SK-N-SH treated with all-trans-retinoic acid at 6 μM for 48 hours (cell line): ENCODE measurements around the gene PDSS2.

Experiments used
- ATAC-seq: fragments of 200-7000 bp; cut with Tn5 transposase; 3 replicates; pipeline ENCODE4 v1.9.1; 2020; ENCODE audit warnings: mild to moderate bottlenecking, moderate library complexity
- ARNTL ChIP-seq: fragments of 450-650 bp; formaldehyde crosslinking; IDR thresholded peaks from 2 replicates; pipeline ENCODE4 v1.5.0; 2020; ENCODE audit warnings: low read depth, mild to moderate bottlenecking, moderate library complexity, borderline replicate concordance
- BACH2 ChIP-seq: fragments of 250-450 bp; sonication (Bioruptor Pico); IDR thresholded peaks from 2 replicates; pipeline ENCODE4 v1.9.0; 2021; ENCODE audit warnings: mild to moderate bottlenecking, borderline replicate concordance
- CREB5 ChIP-seq: fragments of 250-450 bp; sonication (Bioruptor Pico); IDR thresholded peaks from 2 replicates; pipeline ENCODE4 v1.5.1; 2020; ENCODE audit warnings: low read depth, mild to moderate bottlenecking, moderate library complexity
- CSRNP3 ChIP-seq: fragments of 250-450 bp; sonication (Bioruptor Pico); IDR thresholded peaks from 2 replicates; pipeline ENCODE4 v1.5.1; 2021; ENCODE audit warnings: mild to moderate bottlenecking, moderate library complexity
- GLIS3 ChIP-seq: fragments of 250-450 bp; sonication (Bioruptor Pico); IDR thresholded peaks from 2 replicates; pipeline ENCODE4 v1.5.0; 2020; ENCODE audit warnings: mild to moderate bottlenecking, moderate library complexity
- ISL1 ChIP-seq: fragments of 250-450 bp; sonication (Bioruptor Pico); IDR thresholded peaks from 2 replicates; pipeline ENCODE4 v2.1.2; 2022; ENCODE audit warnings: mild to moderate bottlenecking, moderate library complexity
- OSR1 ChIP-seq: fragments of 250-450 bp; sonication (Bioruptor Pico); IDR thresholded peaks from 2 replicates; pipeline ENCODE4 v1.8.0; 2022; ENCODE audit warnings: moderate library complexity, mild to moderate bottlenecking, inconsistent platforms
- PATZ1 ChIP-seq: fragments of 250-450 bp; sonication (Bioruptor Pico); IDR thresholded peaks from 2 replicates; pipeline ENCODE4 v1.8.0; 2020; ENCODE audit warnings: mild to moderate bottlenecking, moderate library complexity, borderline replicate concordance
- POU6F1 ChIP-seq: fragments of 250-450 bp; sonication (Bioruptor Pico); IDR thresholded peaks from 2 replicates; pipeline ENCODE4 v1.8.0; 2021; ENCODE audit warnings: low read depth, mild to moderate bottlenecking, moderate library complexity, borderline replicate concordance
- PPARA ChIP-seq: fragments of 250-450 bp; sonication (Bioruptor Pico); IDR thresholded peaks from 2 replicates; pipeline ENCODE4 v1.5.0; 2020; ENCODE audit warnings: mild to moderate bottlenecking, borderline replicate concordance
- RARB ChIP-seq: fragments of 250-450 bp; sonication (Bioruptor Pico); IDR thresholded peaks from 2 replicates; pipeline ENCODE4 v1.8.0; 2021; ENCODE audit warnings: mild to moderate bottlenecking, moderate library complexity
- SNAI2 ChIP-seq: fragments of 250-450 bp; sonication (Bioruptor Pico); IDR thresholded peaks from 2 replicates; pipeline ENCODE4 v1.5.0; 2020; ENCODE audit warnings: mild to moderate bottlenecking, moderate library complexity
- TCF4 ChIP-seq: fragments of 250-450 bp; sonication (Bioruptor Pico); IDR thresholded peaks from 2 replicates; pipeline ENCODE4 v1.8.0; 2021; ENCODE audit warnings: mild to moderate bottlenecking, moderate library complexity, borderline replicate concordance
- TOX ChIP-seq: fragments of 250-450 bp; sonication (Bioruptor Pico); IDR thresholded peaks from 2 replicates; pipeline ENCODE4 v1.8.0; 2021; ENCODE audit warnings: mild to moderate bottlenecking, moderate library complexity, borderline replicate concordance
- TSHZ2 ChIP-seq: fragments of 250-450 bp; sonication (Bioruptor Pico); IDR thresholded peaks from 2 replicates; pipeline ENCODE4 v1.5.0; 2020; ENCODE audit warnings: mild to moderate bottlenecking, moderate library complexity
- ZC3H10 ChIP-seq: fragments of 250-450 bp; sonication (Bioruptor Pico); IDR thresholded peaks from 2 replicates; pipeline ENCODE4 v1.5.1; 2021; ENCODE audit warnings: mild to moderate bottlenecking, moderate library complexity
- ZFP3 ChIP-seq: fragments of 250-450 bp; sonication (Bioruptor Pico); IDR thresholded peaks from 2 replicates; pipeline ENCODE4 v1.5.0; 2020; ENCODE audit warnings: mild to moderate bottlenecking, moderate library complexity
- ZFP30 ChIP-seq: fragments of 450-650 bp; formaldehyde crosslinking; IDR thresholded peaks from 2 replicates; pipeline ENCODE4 v1.5.0; 2022; ENCODE audit warnings: mild to moderate bottlenecking, moderate library complexity
- ZNF565 ChIP-seq: fragments of 450-650 bp; formaldehyde crosslinking; conservative IDR thresholded peaks from 2 replicates; pipeline ENCODE4 v1.5.0; 2020; ENCODE audit warnings: low read depth, mild to moderate bottlenecking, moderate library complexity
- ZNF70 ChIP-seq: fragments of 450-650 bp; formaldehyde crosslinking; IDR thresholded peaks from 2 replicates; pipeline ENCODE4 v1.5.0; 2020; ENCODE audit warnings: mild to moderate bottlenecking, moderate library complexity
- ZNF8 ChIP-seq: fragments of 450-650 bp; formaldehyde crosslinking; IDR thresholded peaks from 2 replicates; pipeline ENCODE4 v1.5.0; 2020; ENCODE audit warnings: mild to moderate bottlenecking, moderate library complexity

The PDSS2 gene

GRCh38 chr6:107329063-107329860, 130.1 kb downstream of the PDSS2 start:
- ATAC-seq: no peak
- TF ChIP-seq ZFP30 (CRISPR knock-in tag) (no peak), TSHZ2 (CRISPR knock-in tag) (no peak), OSR1 (no peak), ZNF70 (no peak), CREB5 (CRISPR knock-in tag) (no peak), ZNF8 (CRISPR knock-in tag) (no peak), CSRNP3 (CRISPR knock-in tag) (no peak), RARB (CRISPR knock-in tag) (no peak), BACH2 (CRISPR knock-in tag) (no peak), ZNF565 (CRISPR knock-in tag) (no peak), ZFP3 (CRISPR knock-in tag) (no peak), PATZ1 (CRISPR knock-in tag) (no peak), SNAI2 (CRISPR knock-in tag) (no peak), ZC3H10 (no peak), GLIS3 (CRISPR knock-in tag) (no peak), TOX (CRISPR knock-in tag) (no peak), TCF4 (CRISPR knock-in tag) (no peak), ISL1 (CRISPR knock-in tag) (no peak), POU6F1 (CRISPR knock-in tag) (no peak)

- no peak for TF ChIP-seq GLIS3 (CRISPR knock-in tag)
- no peak for TF ChIP-seq ARNTL (CRISPR knock-in tag)
- TF ChIP-seq TOX (CRISPR knock-in tag): no peak
- no peak for TF ChIP-seq OSR1
- no peak for TF ChIP-seq RARB (CRISPR knock-in tag)
- TF ChIP-seq PPARA (CRISPR knock-in tag): no peak
- TF ChIP-seq, all 23 proteins: peak for 0
- ATAC-seq: no peak
Measured at GRCh38 chr6:107328081-107328480, 131.3 kb downstream of the PDSS2 start.
